Measurements from ENCODE around the gene ALDH1L2.

ALDH1L2 gene

DNA sequence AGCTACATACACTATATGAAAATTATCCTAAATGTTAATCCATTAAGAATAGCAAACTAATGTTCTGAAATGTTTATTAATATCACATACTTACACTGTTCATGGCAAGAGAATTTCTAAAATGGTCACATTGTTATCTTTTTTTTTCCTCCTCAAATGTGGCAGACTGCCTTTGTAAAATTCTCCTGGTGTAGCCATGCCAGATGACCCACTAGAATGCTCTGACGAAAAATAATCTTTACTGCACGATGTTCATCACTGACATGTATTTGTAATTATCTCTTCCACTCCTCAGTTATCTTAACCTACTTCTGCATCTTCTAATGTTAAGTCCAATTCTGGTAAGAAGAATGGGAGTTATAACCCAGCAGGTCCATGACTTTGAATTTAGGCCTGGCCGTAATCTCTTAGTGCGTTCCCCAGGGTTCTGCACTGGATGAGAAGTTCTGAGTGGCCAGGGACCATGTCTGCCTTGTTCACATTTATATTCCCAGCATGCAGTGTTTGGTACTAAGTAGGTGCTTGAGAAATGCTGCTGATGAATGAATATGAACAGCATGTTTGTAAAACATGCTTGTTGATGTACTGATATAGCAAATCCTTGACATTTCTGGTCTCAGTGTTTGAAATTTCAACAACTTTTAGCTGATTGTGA is 51.4 kb downstream of the ALDH1L2 start:
- DNase-seq (ENCODE audit: low read depth) = no peak

DNA sequence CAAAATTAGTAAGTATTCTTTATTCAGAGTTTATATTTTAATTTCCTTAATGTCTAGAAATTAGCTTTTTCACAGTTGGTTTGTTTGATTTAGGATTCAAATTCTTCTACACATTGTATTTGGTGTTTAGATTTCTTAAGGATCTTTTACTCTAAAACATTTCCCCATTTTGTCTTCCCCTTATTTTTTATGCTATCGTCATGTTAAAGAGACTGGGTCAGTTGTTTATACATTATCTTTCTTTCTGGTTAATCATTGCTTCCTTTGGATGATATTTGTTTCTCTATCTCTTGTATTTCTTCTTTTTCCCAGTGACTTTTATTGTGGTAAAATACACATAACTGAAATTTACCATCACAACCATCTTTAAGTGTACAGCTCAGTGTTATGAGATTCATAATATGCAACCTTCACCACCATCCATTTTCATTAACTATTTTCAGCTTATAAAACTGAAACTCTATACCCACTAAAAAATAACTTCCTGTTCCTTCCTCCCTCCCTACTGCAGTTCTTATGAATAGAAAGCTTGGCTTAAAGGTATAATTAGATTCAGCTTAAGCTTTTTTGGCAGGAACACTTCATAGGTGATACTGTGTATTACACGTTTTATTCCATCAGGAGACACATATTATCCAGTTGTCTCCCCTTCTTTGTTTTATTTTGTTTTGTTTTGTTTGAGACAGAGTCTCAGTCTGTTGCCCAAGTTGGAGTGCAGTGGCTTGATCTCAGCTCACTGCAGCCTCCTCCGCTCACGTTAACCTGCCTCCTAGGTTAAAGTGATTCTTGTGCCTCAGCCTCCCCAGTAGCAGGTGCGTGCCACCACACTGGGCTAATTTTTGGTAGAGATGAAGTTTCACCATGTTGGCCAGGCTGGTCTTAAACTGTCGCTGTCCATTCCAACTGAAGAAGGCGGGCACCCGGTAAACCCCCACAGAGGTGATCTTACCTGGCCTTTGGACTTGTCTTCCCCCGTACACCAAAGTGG is 53.1 kb downstream of the ALDH1L2 start:
- DNase-seq (ENCODE audit: low read depth) = no peak

DNA sequence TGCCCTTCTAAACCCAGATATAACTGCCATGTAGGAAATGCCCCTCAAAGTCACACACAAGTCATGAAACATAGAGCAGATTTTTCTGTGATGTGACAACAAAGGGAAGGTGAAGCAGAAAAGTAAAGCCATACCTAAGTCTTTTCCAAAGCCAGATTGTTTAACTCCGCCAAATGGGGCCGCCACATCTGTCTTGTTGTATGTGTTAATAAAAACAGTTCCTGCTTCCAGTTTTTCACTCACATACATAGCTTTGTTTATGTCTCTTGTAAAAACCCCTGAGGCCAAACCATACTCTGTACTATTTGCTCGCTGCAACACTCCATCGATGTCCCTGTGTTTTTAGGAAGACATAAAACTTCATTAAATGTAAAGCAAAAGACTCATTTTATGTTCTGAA is 57.8 kb downstream of the ALDH1L2 start:
- DNase-seq (ENCODE audit: low read depth) = no peak

DNA sequence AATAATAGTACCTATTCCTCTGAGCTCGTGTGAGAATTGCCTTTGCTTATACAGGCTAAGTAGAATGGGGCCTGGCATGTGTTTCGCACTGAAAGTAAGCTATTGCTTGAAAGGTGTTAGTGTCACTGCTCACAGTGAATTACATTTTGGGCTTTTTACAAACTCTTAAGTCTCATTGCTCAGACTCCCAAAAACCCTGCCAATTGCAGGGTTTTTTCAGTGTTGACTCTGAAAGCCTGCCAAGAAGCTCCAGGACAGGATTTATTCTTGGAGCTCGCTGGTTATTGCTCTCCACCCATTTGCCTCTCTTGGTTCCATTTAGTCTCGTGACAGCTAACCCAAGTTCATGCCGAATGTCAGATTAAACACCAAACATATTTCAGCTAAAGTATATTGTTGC is 58.4 kb downstream of the ALDH1L2 start:
- DNase-seq (ENCODE audit: low read depth) = no peak

DNA sequence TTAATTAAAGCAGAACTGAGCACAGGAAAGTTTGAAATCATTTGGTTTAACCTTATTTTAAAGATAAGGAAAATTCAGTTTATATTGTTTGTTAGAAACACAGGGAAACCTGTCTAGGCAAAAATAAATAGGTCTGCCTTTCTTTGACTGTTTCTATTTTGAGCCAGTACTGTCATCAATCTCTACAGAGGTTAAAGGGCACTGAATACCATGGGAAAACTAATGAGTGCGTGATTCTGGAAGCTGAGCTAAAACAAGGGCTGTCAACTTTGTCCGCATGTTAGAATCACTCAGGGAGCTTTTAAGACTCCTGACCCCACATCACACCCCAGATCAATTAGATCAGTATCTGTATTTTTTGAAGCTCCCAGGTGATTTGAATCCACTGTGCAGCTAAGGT is 59.3 kb downstream of the ALDH1L2 start:
- DNase-seq (ENCODE audit: low read depth) = no peak

DNA sequence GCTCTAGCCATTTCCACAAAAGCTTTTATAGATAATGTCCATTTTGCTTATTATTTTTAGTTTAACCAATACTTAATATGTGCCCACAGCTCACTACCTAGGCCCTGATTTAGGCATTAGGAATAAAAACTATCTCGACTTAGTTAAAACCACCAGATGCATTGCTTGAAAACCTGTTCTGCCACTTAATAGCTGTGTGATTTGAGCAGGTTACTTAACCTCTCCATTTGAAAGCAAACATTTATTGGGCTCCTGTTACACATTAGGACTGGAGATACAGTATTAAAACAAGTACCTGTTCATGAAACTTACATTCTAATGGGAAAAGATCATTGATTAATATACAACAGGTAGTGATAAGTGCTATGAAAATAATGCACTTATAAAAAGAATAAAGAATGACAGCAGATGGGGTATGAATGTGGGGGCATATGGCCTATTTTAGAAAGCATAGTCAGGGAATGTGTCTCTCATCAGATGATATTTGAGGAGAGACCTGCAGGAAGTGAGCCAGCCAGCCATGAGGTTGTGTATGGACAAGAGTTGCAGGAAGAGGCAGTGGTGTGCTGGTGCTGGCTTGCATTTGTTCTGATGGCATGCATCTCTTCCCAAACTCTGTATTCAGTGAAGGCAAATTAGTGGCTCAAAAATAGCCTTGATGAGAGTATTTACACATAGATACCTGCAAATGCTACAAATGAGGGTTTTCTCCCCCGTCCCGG is 63.9 kb downstream of the ALDH1L2 start:
- no peak for DNase-seq (ENCODE audit: low read depth)

DNA sequence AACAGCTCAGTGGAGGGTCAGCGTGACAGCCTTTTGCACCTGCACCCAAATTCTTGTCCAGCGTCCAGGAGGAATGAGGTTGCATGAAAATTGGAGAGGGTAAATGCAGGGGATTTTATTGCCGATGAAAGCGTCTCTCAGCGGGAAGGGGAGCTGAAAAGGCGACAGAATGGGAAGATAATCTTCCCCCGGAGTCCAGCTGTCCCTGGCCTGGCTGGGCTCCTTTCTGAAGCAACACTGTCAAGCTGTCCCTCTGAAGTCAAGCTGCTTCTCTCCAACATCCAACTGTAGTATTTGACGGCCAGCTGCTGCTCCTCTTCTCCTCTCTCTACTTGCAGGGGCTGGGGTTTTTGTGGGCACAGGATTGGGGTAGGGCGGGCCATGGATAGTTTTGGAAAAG is 65.5 kb downstream of the ALDH1L2 start:
- DNase-seq (ENCODE audit: low read depth) = no peak

DNA sequence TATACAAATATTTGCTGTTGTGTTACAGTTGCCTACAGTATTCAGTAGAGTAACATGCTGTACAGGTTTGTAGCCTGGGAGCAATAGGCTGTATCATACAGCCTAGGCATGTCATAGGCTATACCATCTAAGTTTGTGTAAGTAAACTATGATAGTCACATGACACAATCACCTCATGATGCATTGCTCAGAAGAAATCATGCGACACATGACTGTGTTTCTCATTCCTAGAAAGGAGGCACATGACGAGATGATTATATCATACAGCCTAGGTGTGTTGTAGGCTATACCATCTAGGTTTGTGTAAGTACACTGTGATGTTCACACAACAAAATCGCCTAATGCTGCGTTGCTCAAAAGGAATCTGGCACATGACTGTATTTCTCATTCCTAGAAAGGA is 66.2 kb downstream of the ALDH1L2 start:
- DNase-seq (ENCODE audit: low read depth) = no peak

DNA sequence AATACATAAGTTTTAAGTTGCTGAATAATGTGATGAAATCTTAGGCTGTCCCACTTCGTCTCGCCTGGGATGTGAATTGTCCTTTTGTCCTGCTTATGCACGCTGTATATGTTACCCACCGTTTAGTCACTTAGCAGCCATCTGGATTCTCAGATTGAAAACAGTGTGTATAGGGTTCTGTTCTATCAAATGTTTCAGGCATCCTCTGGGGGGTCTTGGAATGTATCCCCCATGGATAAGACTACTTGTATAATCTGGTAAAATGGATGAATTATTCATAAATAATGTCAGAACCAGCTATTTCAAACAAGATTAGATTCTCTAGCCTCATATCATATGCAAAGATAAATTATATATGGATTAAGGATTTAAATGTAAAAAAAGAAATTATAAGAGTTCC is 68.7 kb downstream of the ALDH1L2 start:
- DNase-seq (ENCODE audit: low read depth) = no peak

DNA sequence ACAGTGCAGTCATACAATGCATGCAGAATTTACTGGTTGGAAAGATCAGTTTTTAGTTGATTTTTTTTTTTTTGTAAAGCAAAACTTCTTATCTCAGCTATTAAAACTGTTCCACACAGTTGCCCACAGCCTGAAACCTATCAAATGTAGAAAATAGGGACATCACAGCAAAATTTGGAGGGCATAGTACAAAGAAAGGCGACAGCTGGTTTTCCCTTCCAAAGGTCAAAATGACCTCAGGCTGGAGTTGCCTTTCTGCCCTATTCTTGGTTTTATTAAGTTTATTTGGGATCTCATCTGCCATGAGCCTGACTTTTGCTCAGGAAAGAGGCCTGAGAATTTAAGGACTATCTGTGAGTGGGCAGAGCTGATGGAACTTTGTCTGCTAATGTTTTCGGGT is 69.7 kb downstream of the ALDH1L2 start:
- DNase-seq (ENCODE audit: low read depth) = no peak

DNA sequence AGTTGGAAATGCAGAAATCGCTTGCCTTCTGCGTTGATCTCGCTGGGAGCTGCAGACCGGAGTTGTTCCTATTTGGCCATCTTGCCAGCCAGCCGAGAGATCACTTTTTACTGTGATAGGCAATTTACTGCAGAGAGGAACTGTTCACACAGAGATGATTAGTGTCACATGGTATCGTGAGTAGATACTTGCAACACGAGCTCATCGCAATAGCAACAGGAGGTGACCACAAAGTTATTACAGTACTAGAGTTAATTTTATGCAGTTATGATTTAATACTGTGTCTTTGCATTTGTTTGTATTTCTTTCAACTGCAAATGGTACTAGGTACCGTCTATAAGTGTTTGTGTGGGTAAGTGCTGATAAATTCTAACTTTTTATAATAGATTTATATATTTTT is 70.4 kb downstream of the ALDH1L2 start:
- no peak for DNase-seq (ENCODE audit: low read depth)

DNA sequence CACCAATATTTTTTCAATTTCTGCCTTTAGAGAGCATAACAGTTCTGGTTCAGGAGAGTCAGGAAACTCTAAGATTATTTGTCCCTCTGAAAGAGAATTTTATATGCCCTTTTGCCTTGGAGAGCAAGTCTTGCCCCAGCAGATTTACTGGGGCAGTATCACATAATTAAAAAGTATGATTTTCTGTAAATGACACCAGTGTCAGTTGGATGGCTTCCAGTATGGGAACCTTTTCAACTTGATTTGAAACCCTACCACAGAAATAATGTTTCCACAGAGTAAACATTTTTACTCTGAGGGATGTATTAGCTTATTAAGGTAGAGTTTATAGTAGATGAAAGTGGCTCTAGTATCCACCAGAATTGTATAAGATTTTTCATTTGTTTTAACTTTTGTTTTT is 82.8 kb downstream of the ALDH1L2 start:
- no peak for DNase-seq (ENCODE audit: low read depth)

DNA sequence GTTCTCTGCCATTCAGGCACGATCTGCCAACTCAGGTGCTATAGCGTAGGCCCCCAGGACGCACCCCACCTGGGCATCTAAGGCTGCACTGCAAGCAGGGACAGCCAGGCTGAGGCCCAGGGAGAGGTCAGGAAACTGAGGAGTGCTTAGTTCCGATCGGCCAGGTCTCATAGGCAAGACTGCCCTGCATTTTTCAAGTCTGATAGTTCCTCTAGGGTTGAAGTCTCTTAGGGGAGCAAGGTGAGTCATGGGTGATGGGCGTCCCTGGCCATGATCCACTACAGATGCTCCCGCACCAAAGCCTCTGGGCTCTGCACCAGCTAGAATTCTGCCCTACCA is 84.9 kb downstream of the ALDH1L2 start:
- DNase-seq (ENCODE audit: low read depth) = no peak

DNA sequence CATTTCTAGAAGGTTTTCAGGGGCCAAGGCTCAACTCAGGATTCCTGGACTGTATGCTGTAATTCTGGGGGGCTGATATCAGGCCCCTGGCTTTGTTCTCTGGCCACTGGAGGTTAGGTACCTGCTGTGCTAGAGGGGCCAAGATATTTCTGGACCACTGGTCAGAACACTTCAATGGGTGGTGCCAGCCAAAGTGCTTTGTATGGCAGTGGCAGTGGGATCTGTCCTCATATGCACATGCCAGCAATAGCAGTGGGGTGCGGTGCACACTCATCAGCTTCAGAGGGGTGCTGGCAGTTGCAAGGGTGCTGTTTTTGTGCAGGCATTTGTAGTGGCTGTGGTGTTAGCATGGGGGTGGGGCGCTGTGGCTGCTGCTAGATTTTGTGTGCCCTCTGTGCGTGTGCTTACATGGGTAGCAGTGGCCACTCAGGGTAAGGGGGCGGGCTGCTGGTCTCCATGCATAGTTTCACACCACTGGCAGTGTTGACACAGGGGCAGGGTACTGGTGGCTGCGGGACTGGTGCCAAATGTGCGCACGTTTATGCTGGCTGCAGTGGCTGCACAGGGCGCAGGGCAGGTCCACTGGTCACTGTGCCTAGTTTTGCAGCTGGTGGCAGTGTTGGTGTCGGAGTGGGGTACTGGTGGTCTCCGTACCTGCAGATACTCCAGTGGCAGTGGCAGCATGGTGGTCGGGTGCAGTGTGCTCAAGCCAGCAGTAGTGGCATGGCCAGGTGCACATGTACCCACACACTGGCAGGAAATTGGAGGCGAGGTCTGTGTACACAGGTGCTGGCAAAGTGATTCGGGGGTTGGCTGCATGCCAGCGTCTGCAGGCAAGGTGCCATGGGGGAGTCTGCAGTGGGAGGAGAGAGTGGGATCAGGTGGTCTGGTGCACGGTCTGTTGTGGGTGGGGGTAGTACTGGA is 85.6 kb downstream of the ALDH1L2 start:
- DNase-seq (ENCODE audit: low read depth) = no peak

DNA sequence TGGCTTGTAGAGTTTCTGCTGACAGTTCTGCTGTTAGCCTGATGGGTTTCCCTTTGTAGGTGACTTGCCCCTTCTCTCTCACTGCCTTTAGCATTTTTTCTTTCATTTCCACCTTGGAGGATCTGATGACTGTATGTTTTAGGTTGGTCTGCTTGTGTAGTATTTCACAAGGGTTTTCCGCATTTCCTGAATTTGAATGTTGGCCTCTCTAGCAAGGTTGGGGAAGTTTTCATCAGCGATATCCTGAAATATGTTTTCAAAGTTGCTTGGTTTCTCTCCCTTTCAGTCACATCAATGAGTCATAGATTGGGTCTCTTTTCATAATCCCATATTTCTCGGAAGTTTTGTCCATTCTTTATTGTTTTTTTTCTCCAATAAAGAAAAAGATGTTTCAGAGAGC is 86.7 kb downstream of the ALDH1L2 start:
- DNase-seq (ENCODE audit: low read depth) = no peak

DNA sequence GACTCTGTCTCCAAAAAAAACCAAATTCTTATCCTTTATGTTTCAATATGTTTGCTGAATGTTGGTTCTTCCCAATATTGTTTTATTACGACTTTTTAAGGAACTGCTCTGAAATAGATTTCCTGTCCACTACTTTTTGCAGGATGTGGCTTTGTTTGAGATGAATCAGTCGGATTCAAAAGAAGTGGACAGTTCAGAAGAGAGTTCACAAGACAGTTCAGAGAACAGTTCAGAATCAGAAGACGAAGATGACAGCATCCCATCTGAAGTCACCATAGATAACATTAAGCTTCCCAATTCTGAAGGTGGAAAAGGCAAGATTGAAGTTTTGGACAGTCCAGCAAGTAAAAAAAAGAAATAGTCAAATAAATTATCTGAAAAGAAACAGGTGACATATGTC is 89.9 kb downstream of the ALDH1L2 start:
- DNase-seq (ENCODE audit: low read depth) = no peak

DNA sequence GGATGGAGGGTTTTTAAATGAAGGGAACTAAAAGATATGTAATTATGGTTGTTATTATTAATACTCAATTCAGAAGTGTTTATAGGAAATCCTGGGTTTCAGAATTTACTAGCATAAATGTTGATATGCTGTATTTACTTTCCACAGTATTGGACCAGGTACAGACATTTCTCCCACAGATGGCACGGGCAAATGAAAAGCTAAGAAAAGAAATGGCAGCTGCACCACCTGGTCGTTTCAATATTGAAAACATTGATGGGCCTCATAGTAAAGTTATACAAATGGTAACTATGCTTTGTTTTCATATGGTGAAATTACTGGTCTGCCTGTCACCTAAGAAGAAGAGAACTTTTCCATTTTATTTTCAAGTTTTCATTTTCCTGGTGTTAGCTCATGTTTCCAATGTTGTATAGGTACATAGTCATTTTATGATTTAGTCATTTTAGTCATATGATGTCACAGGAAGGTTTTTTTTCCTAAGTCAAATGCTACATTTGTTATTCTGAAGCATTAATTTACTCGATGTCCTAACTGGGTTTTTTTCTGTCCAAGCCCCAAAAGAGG is 92.6 kb downstream of the ALDH1L2 start:
- DNase-seq (ENCODE audit: low read depth) = no peak

DNA sequence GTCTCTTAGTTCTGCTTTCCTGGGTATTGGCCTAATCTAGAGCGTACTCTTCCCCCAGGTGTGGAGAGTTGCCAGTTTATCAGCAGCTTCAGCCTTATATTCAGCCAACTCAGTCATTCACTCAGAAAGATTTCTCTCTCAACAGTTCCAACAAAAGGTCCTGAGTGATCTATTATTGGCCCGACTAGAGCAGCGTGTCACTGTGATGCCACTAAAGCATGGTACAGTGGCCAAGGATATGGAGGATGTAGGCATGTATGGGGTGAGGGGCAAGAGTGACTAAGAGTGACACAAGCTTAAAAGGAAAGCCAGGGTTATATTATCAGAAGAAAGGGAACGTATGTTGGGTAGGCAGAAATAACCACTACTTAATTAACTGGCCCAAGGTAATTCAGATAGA is 93.3 kb downstream of the ALDH1L2 start:
- no peak for DNase-seq (ENCODE audit: low read depth)

DNA sequence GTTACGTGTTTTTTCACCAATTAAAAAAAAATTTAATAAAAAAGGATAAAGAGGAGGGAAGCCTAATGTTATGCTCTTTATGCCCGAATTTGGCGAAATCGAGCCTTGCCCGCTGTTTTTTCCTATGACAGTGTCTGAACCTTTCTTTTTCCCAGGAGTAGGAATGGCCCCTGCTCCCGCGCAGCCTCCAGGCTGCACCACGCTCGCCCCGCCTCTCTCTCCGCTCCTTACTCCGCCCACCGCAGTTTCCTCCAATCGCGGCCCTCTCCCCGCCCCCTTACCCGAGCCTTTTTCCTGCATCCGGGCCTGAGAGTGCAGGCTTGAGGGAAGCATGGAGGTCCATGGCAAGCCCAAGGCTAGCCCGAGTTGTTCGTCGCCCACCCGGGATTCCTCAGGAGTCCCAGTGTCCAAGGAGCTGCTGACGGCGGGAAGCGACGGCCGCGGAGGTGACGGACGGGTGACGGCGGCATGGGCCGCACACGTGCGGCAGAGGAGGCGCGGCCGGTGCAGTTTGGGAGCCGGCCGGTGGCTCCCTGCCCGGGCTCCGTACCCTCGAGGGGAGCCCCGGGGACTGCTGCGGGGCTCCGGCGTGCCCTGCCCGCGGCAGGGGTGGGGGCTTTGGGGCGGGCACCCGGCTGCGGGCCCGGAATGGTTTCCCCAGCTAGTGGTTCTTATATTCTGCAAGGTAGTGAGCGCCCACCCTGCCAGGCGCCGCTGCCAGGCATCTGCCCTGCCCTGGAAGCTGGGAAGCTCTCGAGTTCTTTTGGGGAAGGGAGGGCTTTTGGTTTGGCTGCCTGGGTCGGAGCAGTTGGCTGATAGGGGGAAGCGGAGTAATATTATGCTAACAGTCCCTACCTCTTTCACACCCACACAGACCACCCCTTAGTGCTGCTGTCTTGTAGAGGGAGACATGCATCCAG is 98.0 kb downstream of the ALDH1L2 start, which contains the start of gene NOPCHAP1:
Gene NOPCHAP1 (plus strand): TSS at position 295 of the 920 bp plus-strand sequence. CDS start 37 bp downstream, at position 332.
- DNase-seq (ENCODE audit: low read depth) = peak; percentile 81

DNA sequence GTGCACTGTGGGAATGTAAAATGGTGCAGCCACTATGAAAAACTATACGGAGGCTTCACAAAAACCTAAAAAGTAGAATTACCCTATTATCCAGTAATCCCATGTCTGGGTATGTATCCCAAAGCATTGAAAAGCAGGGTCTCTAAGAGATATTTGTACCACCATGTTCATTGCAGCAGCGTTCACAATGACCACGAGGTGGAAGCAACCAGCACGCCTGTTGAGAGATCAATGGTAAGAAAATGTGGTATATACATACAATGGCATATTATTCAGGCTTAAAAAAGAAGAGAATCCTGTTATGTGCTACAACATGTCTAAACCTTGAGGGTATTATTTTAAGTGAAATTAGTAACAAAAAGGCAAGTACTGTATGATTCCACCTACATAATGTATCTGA is 99.1 kb downstream of the ALDH1L2 start:
- no peak for DNase-seq (ENCODE audit: low read depth)

All from activated T-cell treated with anti-CD3 and anti-CD28 coated beads for 48 hours (primary cell).